Measurements from ENCODE around the gene ATP6V1C2. TPM values are rescaled to one million over a fixed set of nuclear protein-coding genes. Genes with fewer than 3 reads are reported as not detected.

The ATP6V1C2 gene
- total RNA-seq, 1 donor from 2014 or later, result 0.11 TPM

GRCh38 chr2:10709290-10709939 is 12.0 kb upstream of the ATP6V1C2 start:
- no peak for TF ChIP-seq EZH2 (IDR thresholded peaks at IDR 0.05)
- peak; percentile 52 for TF ChIP-seq CTCF (IDR thresholded peaks at IDR 0.05)
- no peak for TF ChIP-seq EZH2phosphoT487 (IDR thresholded peaks at IDR 0.05)
- Histone ChIP-seq H2AFZ (replicated peaks) (peak overlapping the region; percentile 57), H3K36me3 (no peaks in the 10 kb centered on the region), H3K9ac (no peak overlapping the region), H3K4me2 (no peak overlapping the region), H3K27me3 (no peaks in the 10 kb centered on the region), H4K20me1 (ENCODE audit: low read depth) (no peaks in the 10 kb centered on the region), H3K4me3 (no peak overlapping the region), H3K27ac (no peak overlapping the region), H3K9me3 (ENCODE audit: low read depth) (no peaks in the 10 kb centered on the region), H3K79me2 (ENCODE audit: low read depth) (no peaks in the 10 kb centered on the region), H3K4me1 (no peaks in the 10 kb centered on the region), H3F3A (ENCODE audit: low read depth) (no peaks in the 10 kb centered on the region)
- Mint-ChIP-seq H3K27ac (no peak overlapping the region), H3K27me3 (ENCODE audit: insufficient read depth, low read depth) (peaks cover 10% of the 10 kb centered on the region), H3K4me3 (no peak overlapping the region), H3K4me1 (no peaks in the 10 kb centered on the region), H3K9me3 (no peaks in the 10 kb centered on the region), H3K36me3 (no peaks in the 10 kb centered on the region)
- DNase-seq (ENCODE audit: low spot score), result peak; percentile 56

- H3K27me3 ChIP-seq, result peaks cover 27% of the 10 kb centered on the region
- no peak for DNase-seq (ENCODE audit: low spot score)
Observed at GRCh38 chr2:10712185-10712809, 9.1 kb upstream of the ATP6V1C2 start.

GRCh38 chr2:10716581-10716980 is 4.8 kb upstream of the ATP6V1C2 start:
- Mint-ChIP-seq H3K27me3 (ENCODE audit: insufficient read depth, low read depth) (peaks cover 27% of the 10 kb centered on the region), H3K27ac (peak overlapping the region; percentile 26), H3K4me3 (no peak overlapping the region), H3K36me3 (no peaks in the 10 kb centered on the region), H3K9me3 (no peaks in the 10 kb centered on the region), H3K4me1 (peaks cover 23% of the 10 kb centered on the region)
- Histone ChIP-seq H2AFZ (replicated peaks) (no peak overlapping the region), H3K4me3 (no peak overlapping the region), H3K27ac (no peak overlapping the region), H3K27me3 (peaks cover 70% of the 10 kb centered on the region), H4K20me1 (ENCODE audit: low read depth) (peaks cover 6% of the 10 kb centered on the region), H3K36me3 (no peaks in the 10 kb centered on the region), H3K4me1 (peaks cover 5% of the 10 kb centered on the region), H3K79me2 (ENCODE audit: low read depth) (no peaks in the 10 kb centered on the region), H3K9me3 (ENCODE audit: low read depth) (no peaks in the 10 kb centered on the region), H3K4me2 (no peak overlapping the region), H3K9ac (no peak overlapping the region), H3F3A (ENCODE audit: low read depth) (no peaks in the 10 kb centered on the region)
- no peak for TF ChIP-seq EZH2 (IDR thresholded peaks at IDR 0.05)
- no peak for DNase-seq (ENCODE audit: low spot score)

More at GRCh38 chr2:10712185-10712809, 9.1 kb upstream of the ATP6V1C2 start:
- peak overlapping the region; percentile 72 for H2AFZ ChIP-seq (replicated peaks)
- Mint-ChIP-seq H3K27ac (no peak overlapping the region), H3K27me3 (ENCODE audit: insufficient read depth, low read depth) (peaks cover 16% of the 10 kb centered on the region), H3K9me3 (no peaks in the 10 kb centered on the region), H3K36me3 (no peaks in the 10 kb centered on the region), H3K4me3 (no peak overlapping the region), H3K4me1 (peaks cover 6% of the 10 kb centered on the region)
- no peak overlapping the region for H3K27ac ChIP-seq
- H3K4me2 ChIP-seq, result no peak overlapping the region
- H3F3A ChIP-seq (ENCODE audit: low read depth), result no peaks in the 10 kb centered on the region
- H3K79me2 ChIP-seq (ENCODE audit: low read depth), result no peaks in the 10 kb centered on the region
- no peak overlapping the region for H3K9ac ChIP-seq
- no peaks in the 10 kb centered on the region for H4K20me1 ChIP-seq (ENCODE audit: low read depth)
- no peaks in the 10 kb centered on the region for H3K36me3 ChIP-seq
- H3K9me3 ChIP-seq (ENCODE audit: low read depth), result no peaks in the 10 kb centered on the region
- no peak for TF ChIP-seq EZH2phosphoT487 (IDR thresholded peaks at IDR 0.05)
- no peak for TF ChIP-seq EZH2 (IDR thresholded peaks at IDR 0.05)
- TF ChIP-seq CTCF (IDR thresholded peaks at IDR 0.05), result no peak
- no peak overlapping the region for H3K4me3 ChIP-seq
- H3K4me1 ChIP-seq, result no peaks in the 10 kb centered on the region

- Histone ChIP-seq H3K27ac (no peak overlapping the region), H3K4me1 (peaks cover 13% of the 10 kb centered on the region), H4K20me1 (ENCODE audit: low read depth) (peaks cover 13% of the 10 kb centered on the region), H3K27me3 (peaks cover 81% of the 10 kb centered on the region), H3K9ac (no peak overlapping the region), H3K4me3 (no peak overlapping the region), H3K36me3 (no peaks in the 10 kb centered on the region), H3F3A (ENCODE audit: low read depth) (peaks cover 10% of the 10 kb centered on the region), H3K4me2 (no peak overlapping the region), H2AFZ (replicated peaks) (no peak overlapping the region), H3K79me2 (ENCODE audit: low read depth) (no peaks in the 10 kb centered on the region), H3K9me3 (ENCODE audit: low read depth) (no peaks in the 10 kb centered on the region)
- DNase-seq (ENCODE audit: low spot score), result no peak
- no peak overlapping the region for H3K4me3 Mint-ChIP-seq
- TF ChIP-seq EZH2 (IDR thresholded peaks at IDR 0.05) (no peak), EZH2phosphoT487 (IDR thresholded peaks at IDR 0.05) (no peak), CTCF (IDR thresholded peaks at IDR 0.05) (no peak)
- peaks cover 28% of the 10 kb centered on the region for H3K4me1 Mint-ChIP-seq
- no peaks in the 10 kb centered on the region for H3K9me3 Mint-ChIP-seq
- no peaks in the 10 kb centered on the region for H3K36me3 Mint-ChIP-seq
- H3K27ac Mint-ChIP-seq, result no peak overlapping the region
- H3K27me3 Mint-ChIP-seq (ENCODE audit: insufficient read depth, low read depth), result peaks cover 37% of the 10 kb centered on the region
Observed at GRCh38 chr2:10717628-10718027, 3.8 kb upstream of the ATP6V1C2 start.

Data from neural progenitor cell (in vitro differentiated cells).